ENCODE results near the gene AKNA.

- no peak for TF ChIP-seq CTCF (IDR thresholded peaks at IDR 0.05; ENCODE audit: low read length)
- no peak for TF ChIP-seq EZH2 (IDR thresholded peaks at IDR 0.05; ENCODE audit: borderline replicate concordance, low read length)
Observed at GRCh38 chr9:114314256-114314867, 73.4 kb downstream of the AKNA start.

Data from OCI-LY1 (cell line).